HepG2 (cell line): Measurements from ENCODE around the gene FOXI2. TPM values are rescaled to one million over a fixed set of nuclear protein-coding genes. Genes with fewer than 3 reads are reported as not detected.

Experiments used
- ATAC-seq: fragments of 200-7000 bp; cut with Tn5 transposase; 3 replicates; pipeline ENCODE4 v1.9.1; 2020; ENCODE audit warnings: mild to moderate bottlenecking, moderate library complexity
- BruUV-seq: library from RNA; stranded (reverse); fragments of 400-500 nt; replicated peaks from 2 replicates; lab custom pipeline; 2021; lab: Mats Ljungman, UMichigan
- CTCF ChIA-PET: fragments of 300-600 bp; formaldehyde crosslinking; extraction: SDS; loops from one replicate; lab custom pipeline; 2021; ENCODE audit warnings: low total read pairs, inconsistent platforms, low intra/inter-chr PET ratio; lab: Yijun Ruan, JAX
- POLR2A ChIA-PET: fragments of 350-600 bp; sonication (Branson Sonifier 250); formaldehyde crosslinking; loops from one replicate; lab custom pipeline; 2020; ENCODE audit warnings: antibody characterized with exemption, inconsistent platforms; lab: Yijun Ruan, JAX
- DNase-seq: peaks from one replicate; pipeline ENCODE4 v3.0.0-alpha.2; 2015; ENCODE audit warnings: low spot score
- FAIRE-seq: peaks from 3 replicates; lab custom pipeline; 2011; peaks lifted over from hg19 to GRCh38; lab: Jason Lieb, UNC
- H2AFZ ChIP-seq: one replicate; pipeline ENCODE4 v1.6.1; 2011; ENCODE audit warnings: low read length, inconsistent platforms
- H3K27ac ChIP-seq: fragments of 300-600 bp; 3 replicates; pipeline ENCODE4 v1.8.0; 2011; ENCODE audit warnings: mixed run types, mild to moderate bottlenecking, mixed read lengths, low read length, inconsistent platforms; ENCODE audit not compliant: insufficient read depth; ENCODE audit errors: extremely low read length
- H3K27me3 ChIP-seq, 2 experiments: fragments of 200-600 bp in 1 of 2; 2 replicates in 1 of 2; 3 replicates in 1 of 2; pipeline versions ENCODE4 v1.6.0 to v1.8.0; 2011; ENCODE audit warnings: low read length in 2 of 2, mild to moderate bottlenecking in 2 of 2, moderate library complexity in 2 of 2, inconsistent platforms in 1 of 2; ENCODE audit not compliant: insufficient read depth in 2 of 2, control insufficient read depth in 1 of 2
- H3K36me3 ChIP-seq, 2 experiments: fragments of 200-600 bp in 1 of 2; replicated peaks in 1 of 2; 2 replicates in 1 of 2; 3 replicates in 1 of 2; pipeline versions ENCODE4 v1.5.1 to v1.8.0; 2011; ENCODE audit warnings: low read length in 2 of 2, inconsistent platforms in 1 of 2; ENCODE audit not compliant: insufficient read depth in 2 of 2, control insufficient read depth in 1 of 2
- H3K4me1 ChIP-seq: 2 replicates; pipeline ENCODE4 v1.5.1; 2012; ENCODE audit warnings: low read length, inconsistent platforms; ENCODE audit not compliant: insufficient read depth
- H3K4me2 ChIP-seq: 2 replicates; pipeline ENCODE4 v1.6.0; 2011; ENCODE audit warnings: low read depth, low read length, inconsistent platforms
- H3K4me3 ChIP-seq, 3 experiments: fragments of 200-600 bp in 1 of 3; sonication (generic), shearing (Covaris generic) in 1 of 3; replicated peaks in 1 of 3; 2 replicates each; pipeline ENCODE4 v1.5.1; 2011 to 2016; ENCODE audit warnings: low read length in 3 of 3, inconsistent platforms in 2 of 3, low read depth in 2 of 3, mild to moderate bottlenecking in 2 of 3, control low read depth in 1 of 3, mixed read lengths in 1 of 3; ENCODE audit not compliant: insufficient read depth in 1 of 3
- H3K79me2 ChIP-seq: one replicate; pipeline ENCODE4 v1.6.1; 2011; ENCODE audit warnings: low read length, inconsistent platforms; ENCODE audit not compliant: insufficient read depth
- H3K9ac ChIP-seq: 2 replicates; pipeline ENCODE4 v1.6.0; 2011; ENCODE audit warnings: mild to moderate bottlenecking, low read depth, low read length, inconsistent platforms; ENCODE audit not compliant: insufficient read depth
- H3K9me3 ChIP-seq: 2 replicates; pipeline ENCODE4 v1.5.1; 2012; ENCODE audit warnings: mild to moderate bottlenecking, low read length
- H4K20me1 ChIP-seq: 2 replicates; pipeline ENCODE4 v1.6.0; 2011; ENCODE audit warnings: inconsistent platforms, mild to moderate bottlenecking, low read length, moderate library complexity; ENCODE audit not compliant: insufficient read depth
- ADNP ChIP-seq: sonication (generic); formaldehyde crosslinking; IDR thresholded peaks from 2 replicates; pipeline ENCODE4 v1.4.0; 2020; ENCODE audit warnings: missing genetic modification reagents
- HDAC6 ChIP-seq: fragments of 200-600 bp; sonication (generic); IDR thresholded peaks from 2 replicates; pipeline ENCODE4 v1.7.0; 2017; ENCODE audit warnings: mild to moderate bottlenecking, antibody characterized with exemption, low read length, low read depth
- MTERF4 ChIP-seq: sonication (generic); formaldehyde crosslinking; IDR thresholded peaks from 2 replicates; pipeline ENCODE4 v1.8.0; 2023; ENCODE audit warnings: mild to moderate bottlenecking, missing genetic modification reagents
- NFYB ChIP-seq: sonication (generic); formaldehyde crosslinking; IDR thresholded peaks from 2 replicates; pipeline ENCODE4 v1.4.0; 2020; ENCODE audit warnings: missing genetic modification reagents
- PHF20 ChIP-seq: sonication (generic); formaldehyde crosslinking; IDR thresholded peaks from 2 replicates; pipeline ENCODE4 v1.5.0; 2020; ENCODE audit warnings: mild to moderate bottlenecking, missing genetic modification reagents
- STAG1 ChIP-seq: sonication (generic); formaldehyde crosslinking; IDR thresholded peaks from 2 replicates; pipeline ENCODE4 v1.4.0; 2020; ENCODE audit warnings: missing genetic modification reagents
- ZNF230 ChIP-seq: sonication (generic); formaldehyde crosslinking; IDR thresholded peaks from 2 replicates; pipeline ENCODE4 v1.4.0; 2020; ENCODE audit warnings: mild to moderate bottlenecking, missing genetic modification reagents
- ZNF549 ChIP-seq: sonication (generic); formaldehyde crosslinking; IDR thresholded peaks from 2 replicates; pipeline ENCODE4 v1.5.0; 2020; ENCODE audit warnings: missing genetic modification reagents
- ZNF644 ChIP-seq: IDR thresholded peaks from 2 replicates; pipeline ENCODE4 v1.6.1; 2016; ENCODE audit warnings: low read depth
- ZNF713 ChIP-seq: sonication (generic); formaldehyde crosslinking; IDR thresholded peaks from 2 replicates; pipeline ENCODE4 v1.4.0; 2020; ENCODE audit warnings: mild to moderate bottlenecking, missing genetic modification reagents
- ZNF746 ChIP-seq: sonication (generic); formaldehyde crosslinking; IDR thresholded peaks from 2 replicates; pipeline ENCODE4 v1.8.0; 2022; ENCODE audit warnings: mild to moderate bottlenecking, missing genetic modification reagents
- WGBS: methylation state at CpG from one replicate; pipeline ENCODE4 v1.1.6; 2017; ENCODE audit warnings: low lambda C conversion rate; 5-methylcytosine and 5-hydroxymethylcytosine counted together
- in situ Hi-C: cut with HindIII; loops from 2 replicates; pipeline ENCODE4 v1.10.0; 2017; ENCODE audit warnings: low pct_unique_long_range_greater_than_20kb; ENCODE audit not compliant: extremely low pct_ligation_motif_present
- intact Hi-C: fragments of 100-400 bp; cut with micrococcal nuclease; formaldehyde crosslinking; loops from one replicate; pipeline ENCODE4 v1.10.0; 2022; ENCODE audit not compliant: unreplicated experiment
- polyA plus RNA-seq, 8 experiments: library from polyadenylated mRNA; depleted of rRNA in 3 of 8; stranded (reverse) in 7 of 8; unstranded in 1 of 8; fragments of >200 nt; fragmentation: Illumina TruSeq in 4 of 8; extraction: Trizol in 4 of 8; gene quantifications; 2 replicates each; pipeline versions ENCODE4 v1.2.1 to v1.2.3, GENCODE V29; 2011 to 2016; ENCODE audit warnings: low read depth in 4 of 8, missing spikeins in 1 of 8, mixed read lengths in 1 of 8; ENCODE audit not compliant: insufficient read depth in 1 of 8
- total RNA-seq, 5 experiments: library from RNA; depleted of rRNA; stranded (reverse); fragments of >200 nt; fragmentation: Illumina TruSeq; extraction: Trizol; gene quantifications; 2 replicates each; pipeline ENCODE4 v1.2.3, GENCODE V29; 2016; ENCODE audit warnings: low read depth in 1 of 5
- TF ChIP-seq, protein P1 (sequence below): sonication (generic); formaldehyde crosslinking; IDR thresholded peaks from 2 replicates; pipeline ENCODE4 v1.9.0; 2021; ENCODE audit warnings: missing genetic modification reagents, borderline replicate concordance

FOXI2 gene
- total and polyA plus RNA-seq, 2 of the 13 experiments (the other 11 are each of a cell fraction or from before 2014, with no cell fraction given): not detected

DNA sequence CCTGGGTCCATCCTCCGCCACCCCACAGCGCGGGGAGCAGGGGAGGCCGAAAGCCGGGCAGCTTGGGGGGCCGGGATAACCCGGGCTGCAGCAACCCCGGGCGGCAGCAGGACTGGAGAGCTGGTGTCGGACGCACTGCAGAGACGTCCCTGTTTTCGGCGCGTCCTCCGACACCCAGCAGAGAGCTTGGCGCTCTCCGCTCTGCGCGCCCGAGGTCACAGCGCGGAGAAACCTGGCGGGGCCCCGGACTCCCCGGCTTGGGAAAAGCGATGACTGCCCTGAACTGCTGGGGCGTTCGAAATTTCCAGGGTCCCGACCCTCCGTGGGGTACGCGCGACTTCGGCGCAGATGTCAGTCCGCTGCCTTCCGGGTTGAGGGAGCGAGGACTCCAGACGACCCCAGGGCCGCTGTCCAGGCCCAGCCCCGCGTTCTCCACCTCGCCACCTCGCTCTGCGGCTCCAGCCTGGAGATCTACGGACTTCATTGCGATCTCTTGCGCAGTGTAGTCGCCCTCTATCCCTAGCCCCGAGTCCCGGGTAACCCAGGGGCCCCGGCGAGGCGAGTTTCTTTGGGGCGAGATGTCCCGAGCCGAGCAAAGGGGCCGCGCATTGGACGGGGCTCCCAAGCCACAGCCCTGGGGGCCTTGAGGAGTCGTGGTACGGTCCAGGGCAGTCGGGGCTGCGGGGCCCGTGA is 617 bp upstream of the FOXI2 start:
- Histone ChIP-seq H3K27ac (no peak overlapping the region), H3K4me3 (no peak overlapping the region), H3K9me3 (no peaks in the 10 kb centered on the region), H3K27me3 (peaks cover 3 to 28% of the 10 kb centered on the region in 2 experiments; a peak in 3 of 5 replicates), H3K79me2 (no peaks in the 10 kb centered on the region), H3K4me2 (no peak overlapping the region), H3K9ac (no peak overlapping the region), H3K4me1 (no peaks in the 10 kb centered on the region), H4K20me1 (no peaks in the 10 kb centered on the region), H3K36me3 (no peaks in the 10 kb centered on the region)
- FAIRE-seq (no peak), ATAC-seq (no peak; the same call in 2 of the 3 replicates)
- POLR2A ChIA-PET: no interaction called here
- BruUV-seq: no TSS peak
- TF ChIP-seq NFYB (CRISPR knock-in tag) (no peak), ZNF230 (no peak), ZNF549 (no peak), HDAC6 (no peak), MTERF4 (CRISPR knock-in tag) (no peak), ADNP (CRISPR knock-in tag) (no peak), ZNF746 (CRISPR knock-in tag) (no peak), ZNF713 (CRISPR knock-in tag) (no peak), PHF20 (CRISPR knock-in tag) (no peak), STAG1 (CRISPR knock-in tag) (no peak), ZNF644 (CRISPR knock-in tag) (no peak)
- TF ChIP-seq, protein P1, sequence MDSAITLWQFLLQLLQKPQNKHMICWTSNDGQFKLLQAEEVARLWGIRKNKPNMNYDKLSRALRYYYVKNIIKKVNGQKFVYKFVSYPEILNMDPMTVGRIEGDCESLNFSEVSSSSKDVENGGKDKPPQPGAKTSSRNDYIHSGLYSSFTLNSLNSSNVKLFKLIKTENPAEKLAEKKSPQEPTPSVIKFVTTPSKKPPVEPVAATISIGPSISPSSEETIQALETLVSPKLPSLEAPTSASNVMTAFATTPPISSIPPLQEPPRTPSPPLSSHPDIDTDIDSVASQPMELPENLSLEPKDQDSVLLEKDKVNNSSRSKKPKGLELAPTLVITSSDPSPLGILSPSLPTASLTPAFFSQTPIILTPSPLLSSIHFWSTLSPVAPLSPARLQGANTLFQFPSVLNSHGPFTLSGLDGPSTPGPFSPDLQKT (CRISPR knock-in tag): no peak
- TF ChIP-seq, all 625 proteins: peak for 0
- no peak for DNase-seq
- H2AFZ ChIP-seq: no peak overlapping the region
- intact Hi-C loops: no loop called here
- in situ Hi-C loops: no loop called here
- CTCF ChIA-PET: no interaction called here
- WGBS: 33% methylated on average over 14 of the region's 66 CpGs
